Measurements from ENCODE around the gene F5.

F5 gene

DNA sequence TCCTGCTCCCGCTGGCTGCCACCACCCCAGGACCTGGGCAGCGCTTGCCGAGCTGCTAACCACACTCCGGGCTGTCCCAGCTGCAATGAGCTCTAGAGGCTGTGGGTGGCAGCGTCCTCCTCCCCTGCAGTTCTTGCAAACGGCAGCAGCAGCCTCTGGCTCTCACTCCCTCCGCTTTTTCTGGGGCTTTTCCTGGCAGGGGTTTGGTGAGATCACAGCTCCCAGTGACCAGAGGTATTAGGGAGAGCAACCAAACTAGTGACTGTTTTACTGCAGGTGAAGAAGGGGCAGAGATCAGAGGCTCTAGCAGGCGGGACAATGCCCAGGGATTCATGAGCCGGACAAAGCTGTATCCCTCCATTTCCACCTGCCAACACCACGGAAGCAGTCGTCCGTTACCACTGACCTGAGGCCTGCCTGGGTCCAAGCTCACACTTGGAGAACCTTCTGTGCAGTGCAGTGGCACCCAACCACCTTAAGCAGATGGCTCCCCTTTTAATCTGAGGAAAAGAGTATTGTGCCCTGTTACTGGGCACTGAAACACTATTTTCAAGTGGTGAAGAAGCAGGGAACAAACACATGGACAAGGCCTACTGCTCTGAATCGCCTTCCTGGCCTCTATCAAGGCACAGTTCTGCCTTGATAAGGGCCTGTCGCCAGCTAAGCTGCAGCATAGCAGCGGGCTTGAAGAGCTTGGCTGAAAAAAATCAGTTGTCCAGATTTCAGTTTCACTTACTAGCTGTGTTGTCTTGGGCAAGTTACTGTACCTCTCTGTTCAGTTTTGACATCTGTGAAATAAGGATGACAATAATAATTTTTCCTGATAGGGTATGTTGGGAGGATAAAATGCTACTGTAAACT is at the start of gene F5:
Gene F5 (minus strand): TSS at position 87 of the 861 bp plus-strand sequence. CDS start 95 bp downstream, outside the sequence.
- peak; percentile 62 for DNase-seq (ENCODE audit: low spot score)

GRCh38 chr1:169634877-169635276 is 48.6 kb upstream of the F5 start:
- no peak for DNase-seq (ENCODE audit: low spot score)

- DNase-seq (ENCODE audit: low spot score), result no peak
Observed at GRCh38 chr1:169634145-169634544, 47.9 kb upstream of the F5 start.

- no peak for DNase-seq (ENCODE audit: low spot score)
Observed at GRCh38 chr1:169631249-169631648, 45.0 kb upstream of the F5 start.

DNA sequence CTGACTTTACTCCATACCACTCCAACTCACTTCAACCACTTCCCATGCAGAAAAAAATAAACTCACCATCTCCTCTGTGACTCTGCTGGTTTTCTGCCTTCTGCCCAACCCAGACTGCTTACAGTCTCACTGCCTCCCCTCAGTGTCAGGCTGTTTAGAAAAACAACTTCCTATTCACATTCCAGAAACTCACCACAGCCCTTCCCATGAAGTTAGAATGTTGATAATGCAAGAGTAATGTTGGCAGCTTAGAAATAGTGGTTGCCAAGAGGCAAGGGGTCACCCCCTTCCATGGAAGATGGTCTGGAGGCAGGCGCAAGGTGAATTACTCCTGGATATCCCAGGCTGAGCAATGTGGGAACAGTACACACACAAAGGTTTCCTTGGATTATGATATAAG is 43.7 kb upstream of the F5 start, which contains the start of gene SELP:
Gene SELP (minus strand): TSS at position 119 of the 400 bp plus-strand sequence. CDS start 50 bp downstream, at position 69.
- no peak for DNase-seq (ENCODE audit: low spot score)

GRCh38 chr1:169624912-169625311 is 38.6 kb upstream of the F5 start:
- no peak for DNase-seq (ENCODE audit: low spot score)

DNA sequence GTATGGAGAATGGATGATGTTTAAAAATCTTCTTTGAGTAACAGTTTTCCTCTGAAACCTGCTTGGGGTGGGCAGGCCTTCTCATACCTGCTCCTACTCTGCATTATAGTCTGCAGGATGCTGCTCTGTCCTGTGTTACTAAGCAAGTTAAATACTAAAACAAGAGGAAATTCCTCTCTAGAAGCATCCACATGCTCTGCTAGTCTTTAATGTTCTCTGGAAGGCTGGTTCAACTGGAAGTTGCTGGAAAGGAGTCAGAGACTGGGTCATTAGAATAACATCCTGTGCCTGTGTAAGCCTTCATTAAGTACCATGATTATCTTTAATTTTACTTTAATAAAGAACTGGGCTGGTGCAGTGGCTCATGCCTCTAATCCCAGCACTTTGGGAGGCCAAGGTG is 37.8 kb upstream of the F5 start:
- DNase-seq (ENCODE audit: low spot score), result no peak

DNA sequence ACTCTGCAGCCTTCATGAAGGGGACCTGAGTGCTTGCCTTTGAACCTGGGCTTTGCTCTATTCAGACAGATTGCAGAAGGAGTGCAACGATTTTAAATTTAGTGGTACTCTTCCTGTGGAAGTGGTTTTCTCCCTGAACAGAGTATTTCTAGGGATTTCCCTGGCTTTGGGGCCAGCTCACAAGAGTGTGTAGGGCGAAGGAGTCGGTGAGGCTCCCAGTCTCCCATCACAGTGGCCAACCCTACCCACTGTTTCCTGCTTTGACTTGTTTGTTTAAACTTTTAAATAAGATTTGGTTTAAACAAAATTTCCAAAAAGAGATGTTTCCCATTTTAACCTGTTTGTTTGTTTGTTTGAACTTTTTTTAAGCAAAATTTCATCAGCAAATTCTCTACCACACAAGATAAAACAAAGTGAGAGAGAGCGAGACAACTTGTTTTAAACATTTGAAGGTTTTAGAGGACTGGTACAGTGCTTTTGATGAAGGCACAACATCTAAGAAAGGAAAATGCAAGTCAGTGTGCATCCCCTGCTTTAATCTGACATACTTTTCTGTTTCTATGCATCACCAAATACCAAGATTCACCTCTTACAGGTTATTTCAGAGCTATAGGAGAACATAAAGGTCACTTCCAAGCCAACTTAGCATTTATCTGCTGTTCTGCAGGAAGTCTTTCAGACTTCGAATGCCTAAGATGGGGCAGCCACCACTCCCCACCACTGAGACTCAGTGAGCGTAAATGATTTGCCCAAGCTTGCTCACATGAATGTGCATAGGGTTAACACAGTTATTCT is 37.0 kb upstream of the F5 start:
- no peak for DNase-seq (ENCODE audit: low spot score)

- no peak for DNase-seq (ENCODE audit: low spot score)
Observed at GRCh38 chr1:169620565-169620964, 34.3 kb upstream of the F5 start.

- DNase-seq (ENCODE audit: low spot score), result no peak
Observed at GRCh38 chr1:169618367-169618766, 32.1 kb upstream of the F5 start.

- DNase-seq (ENCODE audit: low spot score), result no peak
Observed at GRCh38 chr1:169615803-169616202, 29.5 kb upstream of the F5 start.

- no peak for DNase-seq (ENCODE audit: low spot score)
Observed at GRCh38 chr1:169610858-169611257, 24.6 kb upstream of the F5 start.

DNA sequence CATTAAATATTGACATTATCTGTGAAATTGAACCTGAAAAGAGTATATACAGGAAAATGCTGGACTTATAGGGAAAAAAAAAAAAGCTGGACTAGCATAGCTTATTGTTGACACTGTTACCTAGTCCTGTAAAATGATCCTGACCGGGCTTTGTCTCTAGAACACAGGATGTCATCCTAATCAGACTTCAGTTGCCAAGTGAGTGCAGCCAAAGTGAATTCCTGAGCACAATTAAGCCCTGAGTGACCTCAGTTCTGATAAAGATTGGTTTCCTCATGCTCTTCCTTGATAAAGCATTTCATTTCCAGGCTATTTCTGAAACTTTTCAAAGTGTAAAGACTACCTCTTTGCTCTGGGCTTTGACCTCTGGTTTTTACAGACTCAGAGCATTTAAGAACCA is 23.8 kb upstream of the F5 start:
- DNase-seq (ENCODE audit: low spot score), result no peak

DNA sequence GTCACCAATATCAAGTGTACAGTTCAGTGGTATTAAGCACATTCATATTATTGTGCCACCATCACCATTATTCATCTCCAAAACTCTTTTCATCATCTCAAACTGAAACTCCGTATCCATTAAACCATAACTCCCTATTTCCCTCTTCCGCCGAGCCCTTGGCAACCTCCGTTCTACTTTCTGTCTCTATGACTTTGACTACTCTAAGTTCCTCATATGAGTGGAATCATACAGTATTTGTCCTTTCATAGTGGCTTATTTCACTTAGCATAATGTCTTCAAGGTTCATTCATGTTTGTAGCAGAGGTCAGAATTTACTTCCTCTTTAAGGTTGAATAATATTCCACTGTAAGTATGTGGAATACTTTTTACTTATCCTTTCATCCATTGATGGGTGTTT is 21.9 kb upstream of the F5 start:
- no peak for DNase-seq (ENCODE audit: low spot score)

GRCh38 chr1:169604781-169605560 is 18.7 kb upstream of the F5 start:
- DNase-seq (ENCODE audit: low spot score), result no peak

- peak; percentile 53 for DNase-seq (ENCODE audit: low spot score)
Observed at GRCh38 chr1:169601096-169601881, 15.0 kb upstream of the F5 start.

- DNase-seq (ENCODE audit: low spot score), result peak; percentile 40
Observed at GRCh38 chr1:169595764-169596711, 9.8 kb upstream of the F5 start.

DNA sequence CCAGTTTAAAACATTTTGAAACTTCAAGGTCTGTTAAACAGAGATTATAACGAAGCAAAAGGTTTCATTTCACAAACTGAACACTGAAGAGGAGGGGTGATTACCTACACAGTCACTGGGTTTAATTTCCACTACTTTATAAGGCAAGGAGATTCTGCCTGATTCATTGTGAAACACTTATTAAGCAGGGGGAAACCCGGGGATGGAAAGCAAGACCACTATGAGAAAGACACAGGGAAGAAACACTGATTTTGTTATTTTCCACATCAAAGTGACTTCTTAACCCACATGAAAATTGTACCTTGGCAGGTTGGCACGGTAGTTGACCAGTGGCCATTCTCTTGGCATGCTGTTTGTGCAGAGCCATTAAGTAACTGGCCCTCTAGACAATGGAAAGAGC is 8.1 kb upstream of the F5 start:
- no peak for DNase-seq (ENCODE audit: low spot score)

DNA sequence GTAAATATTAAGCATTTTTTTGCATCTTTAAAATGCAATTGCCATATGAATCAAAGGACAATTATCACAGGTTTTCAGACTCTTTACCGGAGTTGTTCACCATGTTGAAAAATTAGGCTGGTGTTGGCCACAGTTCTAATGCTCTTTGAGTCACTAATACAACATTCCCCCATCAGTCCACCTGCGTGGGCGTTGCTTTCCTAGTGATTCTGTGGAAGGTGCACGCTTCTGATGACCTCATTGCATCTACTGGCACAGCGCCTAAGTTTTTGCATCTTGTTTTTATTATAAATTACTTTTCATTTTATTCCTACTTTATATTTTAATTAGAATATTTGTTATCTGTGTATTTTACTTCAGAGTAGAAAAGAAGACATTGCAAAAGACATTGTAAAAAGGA is 4.7 kb upstream of the F5 start:
- DNase-seq (ENCODE audit: low spot score), result peak; percentile 9

DNA sequence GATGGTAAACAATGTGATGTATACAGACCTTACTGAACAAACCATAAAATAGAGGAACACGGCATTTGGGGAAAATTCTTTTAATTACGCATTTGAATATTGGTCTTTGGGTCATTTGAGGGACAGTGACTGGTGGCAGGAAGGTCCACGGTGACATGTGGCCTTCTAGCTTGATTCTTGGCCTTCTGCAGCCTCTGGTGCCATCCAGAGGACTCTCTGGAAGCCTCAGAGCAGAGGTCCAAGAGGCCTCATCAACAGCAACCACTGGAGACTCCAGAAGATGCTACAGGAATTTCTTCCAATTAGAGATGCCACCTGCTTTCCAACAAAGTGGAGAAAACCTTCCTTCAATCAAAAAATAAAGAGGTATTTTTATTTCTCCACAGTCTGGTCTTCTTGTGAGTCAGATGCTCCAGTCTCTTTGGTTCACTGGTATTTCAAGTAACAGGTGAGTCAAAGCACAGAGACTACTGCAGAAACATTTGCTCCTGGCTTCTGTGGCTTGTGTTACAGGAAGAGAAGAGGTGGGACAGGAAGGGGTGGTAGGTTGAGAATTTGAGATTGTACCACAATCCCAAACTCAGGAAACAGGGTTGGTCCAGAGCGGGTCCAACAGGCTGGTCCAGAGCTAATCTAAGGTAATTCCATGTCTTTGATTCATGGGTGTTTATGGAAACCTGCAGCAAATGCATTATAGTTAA is 2.7 kb upstream of the F5 start:
- DNase-seq (ENCODE audit: low spot score), result no peak

All from RKO (cell line).